Measurements from ENCODE around the gene FER1L5.
A peak's percentile ranks its signal among the peaks of the same experiment; 100 is the strongest.

The FER1L5 gene

GRCh38 chr2:96698221-96698861, 55.8 kb downstream of the FER1L5 start:
- DNase-seq (ENCODE audit: low spot score), result no peak

- no peak for DNase-seq (ENCODE audit: low spot score)
These were observed 56.5 kb downstream of the FER1L5 start for GRCh38 chr2:96699021-96699420.

- DNase-seq (ENCODE audit: low spot score), result no peak
These were observed 57.1 kb downstream of the FER1L5 start for GRCh38 chr2:96699621-96700020.

GRCh38 chr2:96700086-96700485, 57.5 kb downstream of the FER1L5 start:
- no peak for DNase-seq (ENCODE audit: low spot score)

- no peak for DNase-seq (ENCODE audit: low spot score)
These were observed 59.1 kb downstream of the FER1L5 start for GRCh38 chr2:96701636-96702035.

- no peak for DNase-seq (ENCODE audit: low spot score)
These were observed 59.7 kb downstream of the FER1L5 start for GRCh38 chr2:96702098-96702785.

- no peak for DNase-seq (ENCODE audit: low spot score)
These were observed 60.6 kb downstream of the FER1L5 start for GRCh38 chr2:96703021-96703751.

- DNase-seq (ENCODE audit: low spot score), result no peak
These were observed 68.4 kb downstream of the FER1L5 start for GRCh38 chr2:96710985-96711384.

- DNase-seq (ENCODE audit: low spot score), result no peak
These were observed 73.1 kb downstream of the FER1L5 start for GRCh38 chr2:96715658-96716057.

GRCh38 chr2:96716388-96716787, 73.8 kb downstream of the FER1L5 start:
- DNase-seq (ENCODE audit: low spot score), result no peak

GRCh38 chr2:96726131-96726530, 83.6 kb downstream of the FER1L5 start:
- no peak for DNase-seq (ENCODE audit: low spot score)

- DNase-seq (ENCODE audit: low spot score), result no peak
These were observed 84.9 kb downstream of the FER1L5 start for GRCh38 chr2:96727431-96727830.

- no peak for DNase-seq (ENCODE audit: low spot score)
These were observed 87.2 kb downstream of the FER1L5 start for GRCh38 chr2:96729748-96730147.

- no peak for DNase-seq (ENCODE audit: low spot score)
These were observed 87.6 kb downstream of the FER1L5 start for GRCh38 chr2:96730212-96730611.

GRCh38 chr2:96733931-96734330, 91.4 kb downstream of the FER1L5 start:
- no peak for DNase-seq (ENCODE audit: low spot score)

GRCh38 chr2:96734880-96735583, 92.5 kb downstream of the FER1L5 start:
- no peak for DNase-seq (ENCODE audit: low spot score)

- DNase-seq (ENCODE audit: low spot score), result no peak
These were observed 94.7 kb downstream of the FER1L5 start for GRCh38 chr2:96737251-96737650.

GRCh38 chr2:96737831-96738230, 95.3 kb downstream of the FER1L5 start:
- peak; percentile 28 for DNase-seq (ENCODE audit: low spot score)

- no peak for DNase-seq (ENCODE audit: low spot score)
These were observed 96.6 kb downstream of the FER1L5 start for GRCh38 chr2:96739076-96739632.

GRCh38 chr2:96739633-96740428, 97.3 kb downstream of the FER1L5 start, which contains the start of gene LMAN2L:
TSS of gene LMAN2L (minus strand) at chr2:96740064. CDS start at chr2:96740040, 24 bp downstream.
- peak; percentile 98 for DNase-seq (ENCODE audit: low spot score)

GRCh38 chr2:96747061-96747617, 104.6 kb downstream of the FER1L5 start:
- DNase-seq (ENCODE audit: low spot score), result no peak
